Mesenchymal stem cell (in vitro differentiated cells and primary cell): ENCODE results near the gene TROAP.

ENCODE experiments used
- DNase-seq: peaks from one replicate; pipeline ENCODE4 v3.0.0-alpha.2; 2013
- H2AFZ ChIP-seq: one replicate; pipeline ENCODE4 v1.6.1; 2013; ENCODE audit warnings: low read depth, mild to moderate bottlenecking, control low read depth, inconsistent platforms, low read length, moderate library complexity
- H2AK5ac ChIP-seq: 2 replicates; pipeline ENCODE4 v1.6.1; 2013; ENCODE audit warnings: low read length, moderate library complexity, mild to moderate bottlenecking, inconsistent platforms; ENCODE audit not compliant: severe bottlenecking
- H2BK120ac ChIP-seq: one replicate; pipeline ENCODE4 v1.6.1; 2013; ENCODE audit warnings: low read depth, mild to moderate bottlenecking, inconsistent platforms, low read length, moderate library complexity
- H2BK12ac ChIP-seq, 2 experiments: one replicate each; pipeline ENCODE4 v1.6.1; 2013; ENCODE audit warnings: inconsistent platforms in 2 of 2, low read length in 2 of 2, mild to moderate bottlenecking in 2 of 2, moderate library complexity in 2 of 2, control low read depth in 1 of 2
- H2BK15ac ChIP-seq: one replicate; pipeline ENCODE4 v1.6.1; 2013; ENCODE audit warnings: mild to moderate bottlenecking, low read depth, inconsistent platforms; ENCODE audit not compliant: poor library complexity, severe bottlenecking
- H2BK5ac ChIP-seq: 2 replicates; pipeline ENCODE4 v1.6.1; 2013; ENCODE audit warnings: low read depth, mild to moderate bottlenecking, low read length, control low read depth, inconsistent platforms; ENCODE audit not compliant: poor library complexity, severe bottlenecking
- H3K14ac ChIP-seq, 2 experiments: one replicate each; pipeline ENCODE4 v1.6.1; 2013; ENCODE audit warnings: inconsistent platforms in 2 of 2, low read length in 2 of 2, control low read depth in 1 of 2, mild to moderate bottlenecking in 1 of 2, moderate library complexity in 1 of 2
- H3K18ac ChIP-seq, 2 experiments: one replicate each; pipeline ENCODE4 v1.6.1; 2013; ENCODE audit warnings: inconsistent platforms in 2 of 2, low read length in 2 of 2, control low read depth in 1 of 2, low read depth in 1 of 2, mild to moderate bottlenecking in 1 of 2
- H3K23ac ChIP-seq, 2 experiments: one replicate each; pipeline ENCODE4 v1.6.1; 2013; ENCODE audit warnings: inconsistent platforms in 2 of 2, low read length in 2 of 2, mild to moderate bottlenecking in 2 of 2, moderate library complexity in 2 of 2, control low read depth in 1 of 2
- H3K27ac ChIP-seq: 2 replicates; pipeline ENCODE4 v1.5.1; 2013; ENCODE audit warnings: mild to moderate bottlenecking, moderate library complexity, low read length, control low read depth, inconsistent platforms; ENCODE audit not compliant: poor library complexity, severe bottlenecking
- H3K27me3 ChIP-seq, 2 experiments: 2 replicates each; pipeline versions ENCODE4 v1.6.1 to v1.7.0; 2013; ENCODE audit warnings: low read length in 2 of 2, mild to moderate bottlenecking in 2 of 2, moderate library complexity in 2 of 2, control low read depth in 1 of 2, inconsistent platforms in 1 of 2; ENCODE audit not compliant: control insufficient read depth in 1 of 2, insufficient read depth in 1 of 2
- H3K36me3 ChIP-seq, 2 experiments: 2 replicates each; pipeline versions ENCODE4 v1.6.1 to v1.7.0; 2013; ENCODE audit warnings: low read length in 2 of 2, control low read depth in 1 of 2, inconsistent platforms in 1 of 2, low read depth in 1 of 2, mild to moderate bottlenecking in 1 of 2; ENCODE audit not compliant: insufficient read depth in 2 of 2, control insufficient read depth in 1 of 2
- H3K4ac ChIP-seq, 2 experiments: one replicate each; pipeline ENCODE4 v1.6.1; 2013; ENCODE audit warnings: inconsistent platforms in 2 of 2, low read length in 2 of 2, mild to moderate bottlenecking in 2 of 2, moderate library complexity in 2 of 2, control low read depth in 1 of 2, low read depth in 1 of 2
- H3K4me1 ChIP-seq: 2 replicates; pipeline ENCODE4 v1.6.1; 2013; ENCODE audit warnings: low read depth, low read length, control low read depth; ENCODE audit not compliant: control insufficient read depth, insufficient read depth
- H3K4me2 ChIP-seq: 2 replicates; pipeline ENCODE4 v1.6.1; 2013; ENCODE audit warnings: low read length, mild to moderate bottlenecking, inconsistent platforms; ENCODE audit not compliant: poor library complexity, severe bottlenecking
- H3K4me3 ChIP-seq, 2 experiments: 2 replicates each; pipeline versions ENCODE4 v1.5.1 to v1.7.0; 2013; ENCODE audit warnings: low read length in 2 of 2, mild to moderate bottlenecking in 2 of 2, control low read depth in 1 of 2, low read depth in 1 of 2; ENCODE audit not compliant: insufficient read depth in 1 of 2
- H3K79me1 ChIP-seq: replicated peaks from 2 replicates; pipeline ENCODE4 v1.6.1; 2013; ENCODE audit warnings: mild to moderate bottlenecking, control low read depth, low read length, inconsistent platforms; ENCODE audit not compliant: poor library complexity, severe bottlenecking
- H3K9ac ChIP-seq: 2 replicates; pipeline ENCODE4 v1.7.0; 2013; ENCODE audit warnings: mild to moderate bottlenecking, low read length, moderate library complexity
- H3K9me3 ChIP-seq: 2 replicates; pipeline ENCODE4 v1.7.0; 2013; ENCODE audit warnings: mild to moderate bottlenecking, low read length; ENCODE audit not compliant: control insufficient read depth
- H4K8ac ChIP-seq: one replicate; pipeline ENCODE4 v1.6.1; 2013; ENCODE audit warnings: inconsistent platforms, mild to moderate bottlenecking, low read length, moderate library complexity
- H4K91ac ChIP-seq: one replicate; pipeline ENCODE4 v1.6.1; 2013; ENCODE audit warnings: mild to moderate bottlenecking, low read length, inconsistent platforms
- WGBS: methylation state at CpG from one replicate; pipeline ENCODE4 v1.1.7; 2013; ENCODE audit warnings: mixed read lengths; 5-methylcytosine and 5-hydroxymethylcytosine counted together

Gene TROAP

GRCh38 chr12:49362077-49362476 lies 39.0 kb downstream of the TROAP start:
- no CpG with 5 or more reads among the region's 1 CpG for WGBS
- H2AFZ ChIP-seq: no peak overlapping the region
- H3K9ac ChIP-seq: no peak overlapping the region
- no peak overlapping the region for H3K14ac ChIP-seq
- no peak overlapping the region for H3K4ac ChIP-seq
- no peaks in the 10 kb centered on the region for H3K27me3 ChIP-seq
- peaks cover 3% of the 10 kb centered on the region for H3K4me1 ChIP-seq
- H3K4me3 ChIP-seq: no peak overlapping the region
- H3K27ac ChIP-seq: no peak overlapping the region
- H2BK15ac ChIP-seq: no peak overlapping the region
- DNase-seq: no peak
- no peak overlapping the region for H3K18ac ChIP-seq
- H4K91ac ChIP-seq: no peak overlapping the region
- no peaks in the 10 kb centered on the region for H3K36me3 ChIP-seq
- H2BK120ac ChIP-seq: no peak overlapping the region
- H3K9me3 ChIP-seq: no peaks in the 10 kb centered on the region
- H3K79me1 ChIP-seq: no peaks in the 10 kb centered on the region
- H2BK12ac ChIP-seq: no peak overlapping the region
- H3K4me2 ChIP-seq: no peak overlapping the region
- no peak overlapping the region for H4K8ac ChIP-seq
- H3K23ac ChIP-seq: no peak overlapping the region
- H2AK5ac ChIP-seq: no peak overlapping the region
- H2BK5ac ChIP-seq: no peak overlapping the region

GRCh38 chr12:49364989-49365388 lies 41.9 kb downstream of the TROAP start:
- Histone ChIP-seq H2BK120ac (no peak overlapping the region), H3K36me3 (no peaks in the 10 kb centered on the region), H3K9me3 (no peaks in the 10 kb centered on the region), H3K14ac (no peak overlapping the region), H2AK5ac (no peak overlapping the region), H2AFZ (no peak overlapping the region), H3K4me1 (peaks cover 6% of the 10 kb centered on the region), H3K9ac (no peak overlapping the region), H4K8ac (no peak overlapping the region), H3K23ac (no peak overlapping the region), H3K4ac (no peak overlapping the region), H3K27me3 (no peaks in the 10 kb centered on the region), H2BK15ac (no peak overlapping the region), H2BK12ac (no peak overlapping the region), H3K18ac (no peak overlapping the region), H3K79me1 (no peaks in the 10 kb centered on the region), H3K4me3 (no peak overlapping the region), H4K91ac (no peak overlapping the region), H3K4me2 (no peak overlapping the region), H2BK5ac (no peak overlapping the region), H3K27ac (no peak overlapping the region)
- peak; percentile 75 for DNase-seq
- WGBS: 80% methylated on average over 1 of the region's 1 CpG

DNA sequence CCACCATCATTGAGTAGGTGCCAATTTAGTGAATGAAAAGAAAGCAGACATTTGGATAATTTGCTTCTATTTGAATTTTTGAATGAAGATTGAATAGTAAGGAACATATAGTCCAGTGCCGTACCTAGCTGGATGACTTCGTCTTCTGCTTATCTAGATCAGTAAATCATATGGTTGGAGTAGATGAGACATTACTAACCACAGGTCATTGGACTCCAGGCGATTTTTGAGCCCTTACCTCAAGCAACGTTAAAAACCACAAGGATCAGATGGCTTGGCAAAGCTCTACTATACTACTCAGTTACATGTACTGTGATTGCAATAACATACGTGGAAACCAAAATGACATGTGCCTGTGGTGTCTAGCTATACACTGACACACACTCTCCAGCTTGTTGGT lies 42.5 kb downstream of the TROAP start:
- Histone ChIP-seq H2BK5ac (no peak overlapping the region), H3K18ac (no peak overlapping the region), H3K4ac (no peak overlapping the region), H3K23ac (no peak overlapping the region), H3K79me1 (no peaks in the 10 kb centered on the region), H3K9ac (peak overlapping the region; percentile 2), H3K14ac (no peak overlapping the region), H3K27ac (no peak overlapping the region), H2BK120ac (no peak overlapping the region), H2BK12ac (no peak overlapping the region), H3K36me3 (no peaks in the 10 kb centered on the region), H3K27me3 (no peaks in the 10 kb centered on the region), H2AK5ac (no peak overlapping the region), H3K4me2 (no peak overlapping the region), H2BK15ac (no peak overlapping the region), H3K9me3 (no peaks in the 10 kb centered on the region), H3K4me3 (peak overlapping the region in 1 of 2 experiments; percentile 94), H3K4me1 (peaks cover 6% of the 10 kb centered on the region), H4K8ac (no peak overlapping the region), H4K91ac (no peak overlapping the region), H2AFZ (no peak overlapping the region)
- WGBS: 57% methylated on average over 5 of the region's 5 CpGs
- DNase-seq: peak; percentile 31

DNA sequence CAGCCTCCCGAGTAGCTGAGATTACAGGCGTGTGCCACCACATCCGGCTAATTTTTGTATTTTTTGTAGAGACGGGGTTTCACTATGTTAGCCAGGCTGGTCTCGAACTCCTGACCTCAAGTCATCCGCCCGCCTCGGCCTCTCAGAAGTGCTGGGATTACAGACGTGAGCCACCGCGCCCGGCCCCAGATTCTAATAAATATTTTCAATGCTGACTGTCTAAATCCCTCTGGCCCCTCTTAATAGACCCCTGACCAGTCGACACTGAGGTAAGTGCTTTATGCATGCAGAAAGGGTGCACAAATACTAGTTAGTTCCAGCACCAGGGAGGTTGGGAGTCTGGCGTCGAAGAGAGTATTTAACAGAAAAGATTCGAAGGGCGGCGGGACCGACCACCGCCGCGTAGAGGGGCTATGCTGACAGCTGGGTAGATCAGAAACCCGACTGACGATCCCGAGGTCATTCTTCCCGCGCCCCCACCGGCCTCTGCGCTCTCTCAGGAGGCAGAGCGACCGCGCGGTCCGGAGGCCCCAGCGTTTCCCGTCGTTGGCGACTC lies 43.1 kb downstream of the TROAP start:
- WGBS: 18% methylated on average over 38 of the region's 38 CpGs
- peak overlapping the region; percentile 52 to 85 for H3K23ac ChIP-seq
- peak overlapping the region in 1 of 2 experiments; percentile 91 for H3K4ac ChIP-seq
- H4K8ac ChIP-seq: peak overlapping the region; percentile 87
- no peaks in the 10 kb centered on the region for H3K79me1 ChIP-seq
- peaks cover 6% of the 10 kb centered on the region for H3K4me1 ChIP-seq
- no peaks in the 10 kb centered on the region for H3K27me3 ChIP-seq
- no peak overlapping the region for H4K91ac ChIP-seq
- peak overlapping the region; percentile 93 for H2BK15ac ChIP-seq
- peak overlapping the region; percentile 79 for H2BK5ac ChIP-seq
- no peak for DNase-seq
- H3K14ac ChIP-seq: no peak overlapping the region
- peak overlapping the region; percentile 80 to 98 for H3K18ac ChIP-seq
- no peaks in the 10 kb centered on the region for H3K9me3 ChIP-seq
- H2AFZ ChIP-seq: peak overlapping the region; percentile 77
- H2BK120ac ChIP-seq: peak overlapping the region; percentile 58
- peak overlapping the region; percentile 94 for H3K4me3 ChIP-seq
- no peaks in the 10 kb centered on the region for H3K36me3 ChIP-seq
- no peak overlapping the region for H2AK5ac ChIP-seq
- H2BK12ac ChIP-seq: no peak overlapping the region
- peak overlapping the region; percentile 91 for H3K27ac ChIP-seq
- peak overlapping the region; percentile 98 for H3K4me2 ChIP-seq
- peak overlapping the region; percentile 96 for H3K9ac ChIP-seq
